RWPE1 (cell line): ENCODE data around the gene GRIK2.

Source experiments
- CTCF ChIA-PET: fragments of 350-600 bp; sonication (Branson Sonifier 250); formaldehyde crosslinking; extraction: SDS; loops from one replicate; lab custom pipeline; 2021; lab: Yijun Ruan, JAX
- POLR2A ChIA-PET: fragments of 400-600 bp; formaldehyde crosslinking; extraction: SDS; loops from one replicate; lab custom pipeline; 2020; ENCODE audit warnings: antibody characterized with exemption; ENCODE audit not compliant: low non-redundant PET; lab: Yijun Ruan, JAX
- DNase-seq: peaks from one replicate; pipeline ENCODE4 v3.0.0; 2012; ENCODE audit warnings: low spot score
- H3K27ac ChIP-seq: fragments of 450-650 bp; 2 replicates; pipeline ENCODE4 v1.5.1; 2017
- TF ChIP-seq, protein P1 (sequence below): fragments of 450-650 bp; conservative IDR thresholded peaks from 2 replicates; pipeline ENCODE4 v1.5.1; 2017; ENCODE audit warnings: low read depth, mild to moderate bottlenecking

The GRIK2 gene

GRCh38 chr6:101652079-101652478 is 258.6 kb downstream of the GRIK2 start:
- CTCF ChIA-PET: no interaction called here
- no peak for DNase-seq
- POLR2A ChIA-PET: no interaction called here
- TF ChIP-seq, protein P1, sequence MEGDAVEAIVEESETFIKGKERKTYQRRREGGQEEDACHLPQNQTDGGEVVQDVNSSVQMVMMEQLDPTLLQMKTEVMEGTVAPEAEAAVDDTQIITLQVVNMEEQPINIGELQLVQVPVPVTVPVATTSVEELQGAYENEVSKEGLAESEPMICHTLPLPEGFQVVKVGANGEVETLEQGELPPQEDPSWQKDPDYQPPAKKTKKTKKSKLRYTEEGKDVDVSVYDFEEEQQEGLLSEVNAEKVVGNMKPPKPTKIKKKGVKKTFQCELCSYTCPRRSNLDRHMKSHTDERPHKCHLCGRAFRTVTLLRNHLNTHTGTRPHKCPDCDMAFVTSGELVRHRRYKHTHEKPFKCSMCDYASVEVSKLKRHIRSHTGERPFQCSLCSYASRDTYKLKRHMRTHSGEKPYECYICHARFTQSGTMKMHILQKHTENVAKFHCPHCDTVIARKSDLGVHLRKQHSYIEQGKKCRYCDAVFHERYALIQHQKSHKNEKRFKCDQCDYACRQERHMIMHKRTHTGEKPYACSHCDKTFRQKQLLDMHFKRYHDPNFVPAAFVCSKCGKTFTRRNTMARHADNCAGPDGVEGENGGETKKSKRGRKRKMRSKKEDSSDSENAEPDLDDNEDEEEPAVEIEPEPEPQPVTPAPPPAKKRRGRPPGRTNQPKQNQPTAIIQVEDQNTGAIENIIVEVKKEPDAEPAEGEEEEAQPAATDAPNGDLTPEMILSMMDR: no peak
- no peak overlapping the region for H3K27ac ChIP-seq

DNA sequence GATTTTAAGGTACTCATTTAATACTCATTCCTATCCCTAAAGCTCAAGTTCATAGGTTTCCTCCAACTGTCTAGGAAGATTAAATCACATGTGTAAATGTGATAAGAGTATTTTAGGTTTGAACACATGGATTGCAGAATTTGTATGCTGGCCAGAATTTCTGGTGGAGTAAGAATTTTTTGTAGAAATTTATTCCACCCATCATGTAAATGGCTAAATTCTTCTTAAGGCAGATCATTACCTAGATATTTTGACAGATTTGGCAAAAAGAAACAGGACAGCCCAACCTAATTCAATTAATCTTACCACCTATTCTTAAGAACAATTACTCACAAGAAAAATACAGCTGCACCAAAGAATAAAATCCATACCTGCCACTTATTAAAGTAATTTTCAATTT is 261.6 kb downstream of the GRIK2 start:
- TF ChIP-seq, protein P1: no peak
- ChIA-PET POLR2A (no interaction called here), CTCF (no interaction called here)
- no peak for DNase-seq
- no peak overlapping the region for H3K27ac ChIP-seq

GRCh38 chr6:101662111-101662897 is 268.8 kb downstream of the GRIK2 start:
- ChIA-PET POLR2A (no interaction called here), CTCF (no interaction called here)
- TF ChIP-seq, protein P1: no peak
- no peak for DNase-seq
- no peak overlapping the region for H3K27ac ChIP-seq

GRCh38 chr6:101663100-101663499 is 269.6 kb downstream of the GRIK2 start:
- no peak overlapping the region for H3K27ac ChIP-seq
- ChIA-PET CTCF (no interaction called here), POLR2A (no interaction called here)
- DNase-seq: no peak
- TF ChIP-seq, protein P1: no peak

DNA sequence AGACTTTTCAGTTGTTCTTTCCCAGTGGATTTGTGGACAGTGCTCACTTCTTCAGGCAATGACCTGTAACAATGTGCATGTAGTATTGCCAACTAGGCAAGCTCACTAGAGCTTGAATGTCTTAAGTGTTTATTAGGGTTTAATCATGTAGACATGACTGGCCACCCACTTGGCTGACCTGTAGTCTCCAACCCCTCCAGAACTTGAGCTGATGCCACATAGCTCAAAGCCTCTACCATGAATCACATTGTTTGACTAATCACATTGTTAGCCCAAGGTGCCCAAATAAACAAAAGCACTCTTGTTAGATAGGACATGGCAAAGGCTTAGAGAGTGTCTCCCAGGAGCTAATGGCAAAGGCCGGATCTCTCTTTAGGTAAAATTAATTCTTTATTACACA is 272.7 kb downstream of the GRIK2 start:
- H3K27ac ChIP-seq: no peak overlapping the region
- POLR2A ChIA-PET: no interaction called here
- CTCF ChIA-PET: no interaction called here
- peak; percentile 62 for DNase-seq
- TF ChIP-seq, protein P1: no peak

DNA sequence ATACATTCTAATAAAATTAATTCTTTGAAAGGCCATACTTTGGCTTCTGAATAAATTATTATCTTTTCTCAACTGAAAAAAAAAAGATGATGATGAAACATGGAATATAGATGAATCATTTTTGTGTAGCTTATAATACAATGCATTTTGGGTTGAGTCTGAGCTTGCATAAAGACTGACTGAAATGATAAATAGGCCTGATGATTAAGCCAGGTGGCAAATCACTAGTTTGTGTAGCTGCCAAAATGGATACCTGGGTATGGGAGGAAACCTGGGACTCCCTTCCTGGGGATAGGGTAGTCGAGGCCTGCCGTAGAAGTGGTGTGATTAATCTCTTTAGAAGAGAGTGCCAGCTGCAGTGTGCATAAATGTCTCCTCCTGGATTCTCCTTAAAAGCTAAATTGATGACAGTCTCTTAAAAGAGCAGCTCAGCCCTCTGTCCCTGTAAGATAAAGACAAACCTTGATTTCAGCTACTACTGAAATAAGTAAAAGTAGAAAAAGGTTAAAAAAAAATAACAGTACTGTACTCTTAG is 275.1 kb downstream of the GRIK2 start:
- peak; percentile 75 for DNase-seq
- CTCF ChIA-PET: interaction anchor here (0.6 to 0.9 kb wide), 3 partner anchors 211 to 371 kb away, joined by 3 to 5 read pairs (median 3); no protein-coding TSS in a partner anchor
- POLR2A ChIA-PET: no interaction called here
- TF ChIP-seq, protein P1: no peak
- no peak overlapping the region for H3K27ac ChIP-seq
